GM21737 (cell line): ENCODE results near the gene ITGB2.
A peak's percentile ranks its signal among the peaks of the same experiment; 100 is the strongest.

ENCODE experiments used
- ATAC-seq: cut with Tn5 transposase; IDR thresholded peaks from one replicate; pipeline ENCODE4 v1.9.1; 2021; ENCODE audit warnings: mild to moderate bottlenecking, moderate library complexity; ENCODE audit not compliant: unreplicated experiment

Gene ITGB2

GRCh38 chr21:44920694-44921604 is at the start of gene ITGB2:
Gene ITGB2, minus strand, starts transcription at chr21:44920899. Its CDS starts 10,117 bp downstream, at chr21:44910782.
- ATAC-seq: peak; percentile 64

- ATAC-seq: no peak
Observed at GRCh38 chr21:44969931-44970755, 49.4 kb upstream of the ITGB2 start.

- no peak for ATAC-seq
Observed at GRCh38 chr21:44969066-44969670, 48.5 kb upstream of the ITGB2 start.

- ATAC-seq: no peak
Observed at GRCh38 chr21:44967082-44968047, 46.7 kb upstream of the ITGB2 start.

GRCh38 chr21:44966135-44967081 is 45.7 kb upstream of the ITGB2 start:
- no peak for ATAC-seq

- ATAC-seq: no peak
Observed at GRCh38 chr21:44965251-44966022, 44.7 kb upstream of the ITGB2 start.

- ATAC-seq: no peak
Observed at GRCh38 chr21:44964381-44964780, 43.7 kb upstream of the ITGB2 start.

GRCh38 chr21:44962403-44962966 is 41.8 kb upstream of the ITGB2 start:
- ATAC-seq: no peak

GRCh38 chr21:44960141-44961092 is 39.7 kb upstream of the ITGB2 start:
- ATAC-seq: no peak

- no peak for ATAC-seq
Observed at GRCh38 chr21:44959376-44960091, 38.8 kb upstream of the ITGB2 start.

GRCh38 chr21:44958471-44959191 is 37.9 kb upstream of the ITGB2 start:
- no peak for ATAC-seq

GRCh38 chr21:44957901-44958451 is 37.3 kb upstream of the ITGB2 start:
- no peak for ATAC-seq

- ATAC-seq: no peak
Observed at GRCh38 chr21:44957047-44957831, 36.5 kb upstream of the ITGB2 start.

- no peak for ATAC-seq
Observed at GRCh38 chr21:44956356-44957046, 35.8 kb upstream of the ITGB2 start.
